Measurements from ENCODE around the gene NPY1R. TPM values are rescaled to one million over a fixed set of nuclear protein-coding genes. Genes with fewer than 3 reads are reported as not detected.

The NPY1R gene
- total RNA-seq, 1 donor from 2014 or later: 1.1 TPM

- H3K9ac ChIP-seq (ENCODE audit: low read length): no peak overlapping the region
- Mint-ChIP-seq H3K36me3 (ENCODE audit: low read depth, unreplicated experiment) (no peaks in the 10 kb centered on the region), H3K4me1 (ENCODE audit: low read depth, unreplicated experiment) (no peaks in the 10 kb centered on the region), H3K27ac (ENCODE audit: unreplicated experiment) (no peak overlapping the region), H3K9me3 (ENCODE audit: unreplicated experiment) (no peaks in the 10 kb centered on the region), H3K27me3 (ENCODE audit: low read depth, unreplicated experiment) (no peaks in the 10 kb centered on the region), H3K4me3 (ENCODE audit: unreplicated experiment) (no peak overlapping the region)
- H2AFZ ChIP-seq (ENCODE audit: low read depth, low read length): no peak overlapping the region
- H3K4me2 ChIP-seq (ENCODE audit: low read length): no peak overlapping the region
- TF ChIP-seq EZH2 (IDR thresholded peaks at IDR 0.05; ENCODE audit: insufficient read depth, low read length) (no peak), CTCF (IDR thresholded peaks at IDR 0.05; ENCODE audit: insufficient read depth, low read depth, low read length) (no peak)
- no peak overlapping the region for H3K4me3 ChIP-seq (ENCODE audit: insufficient read depth, low read depth, low read length)
- H4K20me1 ChIP-seq (ENCODE audit: insufficient read depth, low read length): no peaks in the 10 kb centered on the region
- no peaks in the 10 kb centered on the region for H3K36me3 ChIP-seq (ENCODE audit: insufficient read depth, low read length)
- H3K27ac ChIP-seq (ENCODE audit: low read depth, low read length): no peak overlapping the region
- H3K9me3 ChIP-seq (ENCODE audit: insufficient read depth, low read depth, low read length): no peaks in the 10 kb centered on the region
- H3K4me1 ChIP-seq (ENCODE audit: insufficient read depth, low read length): no peaks in the 10 kb centered on the region
- no peaks in the 10 kb centered on the region for H3K79me2 ChIP-seq (ENCODE audit: insufficient read depth, low read length)
- DNase-seq (ENCODE audit: low read depth): no peak
- no peak for FAIRE-seq
- H3K27me3 ChIP-seq (ENCODE audit: insufficient read depth, low read length): no peaks in the 10 kb centered on the region
Observed at GRCh38 chr4:163303069-163303468, 29.3 kb downstream of the NPY1R start.

GRCh38 chr4:163300445-163300844 lies 32.0 kb downstream of the NPY1R start:
- DNase-seq (ENCODE audit: low read depth) (no peak), FAIRE-seq (no peak)
- no peaks in the 10 kb centered on the region for H3K4me1 Mint-ChIP-seq (ENCODE audit: low read depth, unreplicated experiment)
- H3K4me3 Mint-ChIP-seq (ENCODE audit: unreplicated experiment): no peak overlapping the region
- TF ChIP-seq EZH2 (IDR thresholded peaks at IDR 0.05; ENCODE audit: insufficient read depth, low read length): no peak
- TF ChIP-seq CTCF (IDR thresholded peaks at IDR 0.05; ENCODE audit: insufficient read depth, low read depth, low read length): no peak
- no peaks in the 10 kb centered on the region for H3K36me3 Mint-ChIP-seq (ENCODE audit: low read depth, unreplicated experiment)
- H2AFZ ChIP-seq (ENCODE audit: low read depth, low read length): no peak overlapping the region
- no peaks in the 10 kb centered on the region for H3K9me3 ChIP-seq (ENCODE audit: insufficient read depth, low read depth, low read length)
- no peak overlapping the region for H3K4me3 ChIP-seq (ENCODE audit: insufficient read depth, low read depth, low read length)
- no peaks in the 10 kb centered on the region for H3K9me3 Mint-ChIP-seq (ENCODE audit: unreplicated experiment)
- no peak overlapping the region for H3K4me2 ChIP-seq (ENCODE audit: low read length)
- no peak overlapping the region for H3K27ac Mint-ChIP-seq (ENCODE audit: unreplicated experiment)
- H3K79me2 ChIP-seq (ENCODE audit: insufficient read depth, low read length): no peaks in the 10 kb centered on the region
- no peaks in the 10 kb centered on the region for H3K36me3 ChIP-seq (ENCODE audit: insufficient read depth, low read length)
- H3K27me3 Mint-ChIP-seq (ENCODE audit: low read depth, unreplicated experiment): no peaks in the 10 kb centered on the region
- H3K27ac ChIP-seq (ENCODE audit: low read depth, low read length): no peak overlapping the region
- H4K20me1 ChIP-seq (ENCODE audit: insufficient read depth, low read length): no peaks in the 10 kb centered on the region
- no peaks in the 10 kb centered on the region for H3K27me3 ChIP-seq (ENCODE audit: insufficient read depth, low read length)
- H3K4me1 ChIP-seq (ENCODE audit: insufficient read depth, low read length): no peaks in the 10 kb centered on the region
- H3K9ac ChIP-seq (ENCODE audit: low read length): no peak overlapping the region

- Histone ChIP-seq H3K9ac (ENCODE audit: low read length) (no peak overlapping the region), H3K27ac (ENCODE audit: low read depth, low read length) (no peak overlapping the region), H3K4me3 (ENCODE audit: insufficient read depth, low read depth, low read length) (no peak overlapping the region), H2AFZ (ENCODE audit: low read depth, low read length) (no peak overlapping the region), H3K9me3 (ENCODE audit: insufficient read depth, low read depth, low read length) (no peaks in the 10 kb centered on the region), H3K4me2 (ENCODE audit: low read length) (no peak overlapping the region), H3K36me3 (ENCODE audit: insufficient read depth, low read length) (no peaks in the 10 kb centered on the region), H3K79me2 (ENCODE audit: insufficient read depth, low read length) (no peaks in the 10 kb centered on the region), H3K27me3 (ENCODE audit: insufficient read depth, low read length) (no peaks in the 10 kb centered on the region), H4K20me1 (ENCODE audit: insufficient read depth, low read length) (no peaks in the 10 kb centered on the region), H3K4me1 (ENCODE audit: insufficient read depth, low read length) (no peaks in the 10 kb centered on the region)
- H3K9me3 Mint-ChIP-seq (ENCODE audit: unreplicated experiment): no peaks in the 10 kb centered on the region
- no peak overlapping the region for H3K27ac Mint-ChIP-seq (ENCODE audit: unreplicated experiment)
- DNase-seq (ENCODE audit: low read depth) (no peak), FAIRE-seq (no peak)
- TF ChIP-seq CTCF (IDR thresholded peaks at IDR 0.05; ENCODE audit: insufficient read depth, low read depth, low read length) (no peak), EZH2 (IDR thresholded peaks at IDR 0.05; ENCODE audit: insufficient read depth, low read length) (no peak)
- no peak overlapping the region for H3K4me3 Mint-ChIP-seq (ENCODE audit: unreplicated experiment)
- no peaks in the 10 kb centered on the region for H3K36me3 Mint-ChIP-seq (ENCODE audit: low read depth, unreplicated experiment)
- H3K4me1 Mint-ChIP-seq (ENCODE audit: low read depth, unreplicated experiment): no peaks in the 10 kb centered on the region
- H3K27me3 Mint-ChIP-seq (ENCODE audit: low read depth, unreplicated experiment): no peaks in the 10 kb centered on the region
Observed at GRCh38 chr4:163295138-163295537, 37.3 kb downstream of the NPY1R start.
